Measurements from ENCODE around the gene HPGD.

The HPGD gene

DNA sequence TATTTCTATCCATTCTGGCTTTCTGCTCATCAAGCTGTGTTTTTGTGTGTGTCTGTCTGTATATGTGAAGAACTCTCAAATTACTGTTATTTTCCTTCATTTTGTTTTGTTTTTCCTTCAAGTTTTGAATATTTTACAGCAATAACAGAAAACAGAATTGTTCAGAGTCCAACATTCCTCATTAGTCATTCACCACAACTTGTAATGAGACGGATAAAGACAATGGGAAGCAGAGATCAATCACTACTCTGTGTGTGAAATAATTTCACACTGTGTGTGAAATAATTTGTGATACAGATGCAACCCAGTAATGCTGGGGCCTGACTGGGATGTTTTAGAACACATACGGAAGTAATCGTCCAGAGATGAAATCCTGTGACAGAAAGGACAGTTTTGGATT lies 55.2 kb downstream of the HPGD start:
- DNase-seq: no peak

- no peak for DNase-seq
Measured at GRCh38 chr4:174464949-174465348, 57.3 kb downstream of the HPGD start.

DNA sequence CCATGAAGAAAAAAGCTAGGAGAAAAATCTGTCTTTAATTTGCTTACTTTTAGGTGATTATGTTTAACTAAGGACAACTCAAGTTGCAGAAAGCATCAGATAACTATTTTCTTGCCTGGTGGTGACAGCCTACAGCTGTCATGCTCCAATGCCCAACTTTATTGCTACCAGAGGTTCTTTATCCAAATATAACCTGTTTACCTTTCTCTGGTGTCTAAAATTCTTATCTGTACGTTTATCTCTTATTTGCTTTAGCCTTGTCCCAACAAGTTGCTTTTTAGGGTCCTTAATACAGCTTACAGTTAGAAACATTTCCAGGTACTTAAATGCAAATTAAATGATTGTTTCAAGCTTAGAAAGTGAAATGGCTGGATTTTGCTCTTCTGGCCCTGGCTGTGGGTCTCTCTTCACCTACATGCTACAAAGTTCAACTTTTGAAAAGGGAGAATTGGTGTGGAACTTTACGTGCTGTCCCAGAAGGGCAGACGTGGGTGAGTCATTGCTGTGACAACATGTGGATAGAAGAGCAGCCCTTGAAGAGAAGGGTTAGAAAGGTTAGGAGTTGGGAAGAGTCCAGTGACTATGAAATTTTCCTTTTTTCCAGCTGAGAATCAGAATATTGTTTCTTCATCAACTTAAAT lies 60.7 kb downstream of the HPGD start:
- DNase-seq: peak; percentile 45 to 46

DNA sequence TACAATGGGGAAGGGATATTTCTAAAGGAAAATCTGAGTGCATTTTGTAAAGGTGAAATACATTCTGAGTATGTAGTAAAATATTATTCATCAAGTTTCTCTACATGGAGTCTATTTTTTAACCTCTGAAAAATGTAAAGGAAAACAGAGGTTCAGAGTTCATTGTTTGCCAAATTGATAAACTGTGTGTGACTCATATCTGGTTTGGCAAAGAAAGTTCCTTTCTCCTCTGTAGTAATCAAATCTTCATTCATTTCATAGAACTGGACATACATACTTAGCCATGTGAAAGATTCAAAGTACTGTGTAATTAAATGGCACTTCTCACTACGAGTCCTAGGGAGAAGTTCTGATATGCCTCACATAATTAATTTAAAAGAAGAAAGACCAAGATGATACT lies 61.6 kb downstream of the HPGD start:
- DNase-seq: no peak

DNA sequence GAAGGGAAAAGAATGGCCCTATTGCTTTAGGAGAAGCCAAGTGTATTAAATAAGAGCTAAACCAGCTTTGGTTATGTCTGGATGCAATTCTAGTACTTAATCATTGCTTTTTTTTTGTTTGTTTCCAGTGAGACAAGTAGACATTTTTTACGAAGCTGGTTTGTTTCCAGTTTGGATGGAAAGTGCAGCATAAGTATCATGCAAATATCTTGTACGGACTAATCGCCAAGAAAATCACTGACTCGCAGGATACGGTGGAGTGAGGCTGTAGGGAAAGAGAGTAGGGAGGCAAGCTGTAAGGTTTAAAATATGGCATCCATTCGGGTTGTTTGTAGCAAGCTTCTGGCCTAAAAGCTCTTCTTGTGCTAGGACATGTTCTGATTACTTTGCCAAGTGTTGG lies 64.8 kb downstream of the HPGD start:
- no peak for DNase-seq

DNA sequence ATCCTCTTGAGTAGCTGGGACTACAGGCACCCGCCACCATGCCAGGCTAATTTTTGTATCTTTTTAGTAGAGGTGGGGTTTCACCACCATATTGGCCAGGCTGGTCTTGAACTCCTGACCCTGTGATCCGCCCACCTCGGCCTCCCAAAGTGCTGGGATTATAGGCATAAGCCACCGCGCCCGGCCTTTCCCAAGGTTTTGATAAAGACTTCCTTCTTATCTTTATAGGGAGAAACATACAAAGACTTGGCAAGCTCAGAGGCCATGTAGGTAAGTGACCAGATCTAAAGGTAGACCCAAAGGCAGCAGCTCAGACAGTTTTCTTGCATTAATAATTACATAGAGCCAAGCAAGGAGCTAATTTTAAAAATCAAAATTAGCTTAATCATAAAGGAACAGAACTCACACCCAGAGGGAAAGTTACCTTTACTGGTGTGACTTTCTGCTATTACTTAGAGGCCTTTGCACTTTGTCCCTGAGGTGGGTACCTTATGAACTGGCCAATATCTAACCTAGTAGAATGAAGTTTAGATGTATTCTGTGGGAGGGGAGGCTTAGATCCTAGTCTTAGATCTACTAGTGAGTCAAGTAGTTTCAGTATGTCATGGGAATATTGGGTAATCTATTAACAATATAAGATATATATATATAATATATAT lies 67.3 kb downstream of the HPGD start:
- no peak for DNase-seq

- no peak for DNase-seq
Measured at GRCh38 chr4:174451718-174452296, 70.5 kb downstream of the HPGD start.

DNA sequence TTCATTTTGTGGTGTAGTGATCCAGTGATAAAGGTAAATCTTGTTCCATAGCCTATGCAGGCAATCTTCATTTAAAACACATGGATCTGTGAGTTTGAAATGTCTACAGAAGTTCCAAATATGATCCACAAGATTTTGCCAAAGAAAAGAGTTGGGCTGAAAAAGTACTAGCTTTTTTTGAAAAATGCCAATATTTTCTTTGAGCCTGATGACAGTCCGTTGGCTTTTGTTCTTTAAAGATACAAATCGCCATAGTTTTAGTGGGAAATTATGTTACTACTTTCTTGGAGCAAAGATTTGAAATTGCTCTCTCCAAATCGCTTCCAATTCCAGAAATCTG lies 71.5 kb downstream of the HPGD start:
- DNase-seq: no peak

GRCh38 chr4:174449944-174450785 lies 72.1 kb downstream of the HPGD start:
- DNase-seq: peak in 1 of 2 experiments; percentile 15

DNA sequence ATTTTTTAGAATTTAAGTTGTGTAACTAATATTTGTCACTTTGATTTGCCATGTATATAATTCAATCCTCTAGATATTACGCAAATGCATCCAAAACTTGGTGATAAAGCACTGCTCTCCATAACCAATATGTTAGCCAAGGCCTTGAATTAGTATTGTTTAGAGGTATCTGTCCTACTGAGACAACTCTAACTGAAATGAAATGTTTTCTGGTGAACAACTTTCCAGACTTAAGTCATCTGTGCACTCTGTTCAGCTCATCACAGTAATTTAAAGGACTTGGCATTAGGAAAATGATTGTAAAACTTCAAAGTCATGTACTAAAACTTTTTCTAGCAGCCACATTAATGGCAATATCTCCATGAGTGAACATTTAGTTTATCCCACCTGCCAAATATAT lies 73.1 kb downstream of the HPGD start:
- DNase-seq: no peak

DNA sequence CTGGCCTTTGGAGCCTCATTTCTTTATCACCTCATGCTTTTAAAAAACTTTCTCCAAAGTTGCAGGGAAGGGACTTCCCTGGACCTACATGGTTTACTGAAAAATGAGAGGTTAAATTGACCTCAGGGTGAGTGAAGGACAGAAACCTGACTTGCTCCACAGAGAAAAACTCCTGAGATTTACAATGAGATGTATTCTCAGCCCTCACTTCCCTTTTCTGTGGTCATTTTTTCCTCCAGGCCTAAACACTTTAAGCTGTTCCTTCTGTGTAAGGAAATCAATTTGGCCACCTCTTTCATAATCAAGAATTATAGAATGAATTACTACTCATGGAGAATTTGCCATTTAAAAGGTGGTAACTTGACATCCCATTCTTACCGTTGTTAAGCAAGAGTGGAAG lies 77.9 kb downstream of the HPGD start:
- DNase-seq: no peak

Measured in NCI-H526 (cell line).